ENCODE data around the gene ARHGEF26.

Gene ARHGEF26

GRCh38 chr3:154235330-154235729 is 114.1 kb downstream of the ARHGEF26 start:
- no peaks in the 10 kb centered on the region for H3K27me3 ChIP-seq (replicated peaks; ENCODE audit: control insufficient read depth, insufficient read depth, low read length)

DNA sequence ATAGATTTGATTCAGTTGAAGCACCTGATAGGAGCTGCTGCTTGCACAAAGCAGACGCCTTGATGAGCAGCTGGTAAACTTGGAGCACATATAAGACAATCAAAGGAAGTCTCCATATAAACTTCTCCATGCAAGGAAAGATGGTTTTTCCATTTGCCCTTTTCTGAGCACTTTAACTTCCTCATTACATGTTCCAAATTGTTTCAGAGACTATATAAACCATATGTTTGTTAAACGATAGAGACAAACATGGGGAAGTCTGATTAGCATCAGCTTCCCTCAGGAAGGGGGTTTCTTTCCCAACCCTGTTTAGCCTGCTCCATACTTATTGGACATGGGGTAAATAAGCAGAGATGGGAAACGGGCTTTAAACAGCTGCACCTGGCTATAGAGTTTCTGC is 115.1 kb downstream of the ARHGEF26 start:
- Histone ChIP-seq H3K4me3 (replicated peaks; ENCODE audit: low read depth, low read length) (no peak overlapping the region), H3K36me3 (ENCODE audit: control insufficient read depth, insufficient read depth, low read length) (no peaks in the 10 kb centered on the region), H3K27me3 (replicated peaks; ENCODE audit: control insufficient read depth, insufficient read depth, low read length) (no peaks in the 10 kb centered on the region)
- no peak for DNase-seq (ENCODE audit: extremely low read depth, insufficient read length)
- no peak for TF ChIP-seq CTCF (IDR thresholded peaks at IDR 0.05; ENCODE audit: insufficient read depth, low read length, poor library complexity, severe bottlenecking)

More at GRCh38 chr3:154235330-154235729, 114.1 kb downstream of the ARHGEF26 start:
- Histone ChIP-seq H3K4me3 (replicated peaks; ENCODE audit: low read depth, low read length) (no peak overlapping the region), H3K36me3 (ENCODE audit: control insufficient read depth, insufficient read depth, low read length) (no peaks in the 10 kb centered on the region)
- TF ChIP-seq CTCF (IDR thresholded peaks at IDR 0.05; ENCODE audit: insufficient read depth, low read length, poor library complexity, severe bottlenecking): no peak
- DNase-seq (ENCODE audit: extremely low read depth, insufficient read length): no peak

- no peak for TF ChIP-seq CTCF (IDR thresholded peaks at IDR 0.05; ENCODE audit: insufficient read depth, low read length, poor library complexity, severe bottlenecking)
- H3K36me3 ChIP-seq (ENCODE audit: control insufficient read depth, insufficient read depth, low read length): no peaks in the 10 kb centered on the region
- no peak for DNase-seq (ENCODE audit: extremely low read depth, insufficient read length)
These were observed 119.0 kb downstream of the ARHGEF26 start for GRCh38 chr3:154240235-154240634.

DNA sequence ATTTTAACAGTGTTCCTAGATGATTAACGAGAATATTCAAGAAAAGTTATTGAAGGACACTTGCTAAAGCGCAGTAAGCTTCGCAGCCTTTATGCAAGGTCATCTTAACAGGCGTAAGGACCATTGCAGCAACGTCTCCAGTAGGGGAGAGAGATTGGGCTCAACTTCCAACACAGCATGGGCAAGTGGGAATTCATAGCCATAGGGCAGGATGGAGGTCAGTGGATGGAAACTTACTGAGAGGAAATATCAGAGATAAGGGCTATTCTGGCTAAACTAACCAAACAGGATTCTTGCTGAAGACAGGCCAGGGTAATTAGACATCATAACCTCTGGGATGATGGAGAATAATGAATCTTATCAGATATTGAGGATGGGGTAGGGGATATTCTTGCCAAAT is 120.3 kb downstream of the ARHGEF26 start:
- no peaks in the 10 kb centered on the region for H3K27me3 ChIP-seq (replicated peaks; ENCODE audit: control insufficient read depth, insufficient read depth, low read length)
- TF ChIP-seq CTCF (IDR thresholded peaks at IDR 0.05; ENCODE audit: insufficient read depth, low read length, poor library complexity, severe bottlenecking): no peak
- H3K4me3 ChIP-seq (replicated peaks; ENCODE audit: low read depth, low read length): no peak overlapping the region
- no peaks in the 10 kb centered on the region for H3K36me3 ChIP-seq (ENCODE audit: control insufficient read depth, insufficient read depth, low read length)
- no peak for DNase-seq (ENCODE audit: extremely low read depth, insufficient read length)

More at GRCh38 chr3:154240235-154240634, 119.0 kb downstream of the ARHGEF26 start:
- H3K4me3 ChIP-seq (replicated peaks; ENCODE audit: low read depth, low read length): no peak overlapping the region
- H3K27me3 ChIP-seq (replicated peaks; ENCODE audit: control insufficient read depth, insufficient read depth, low read length): no peaks in the 10 kb centered on the region

DNA sequence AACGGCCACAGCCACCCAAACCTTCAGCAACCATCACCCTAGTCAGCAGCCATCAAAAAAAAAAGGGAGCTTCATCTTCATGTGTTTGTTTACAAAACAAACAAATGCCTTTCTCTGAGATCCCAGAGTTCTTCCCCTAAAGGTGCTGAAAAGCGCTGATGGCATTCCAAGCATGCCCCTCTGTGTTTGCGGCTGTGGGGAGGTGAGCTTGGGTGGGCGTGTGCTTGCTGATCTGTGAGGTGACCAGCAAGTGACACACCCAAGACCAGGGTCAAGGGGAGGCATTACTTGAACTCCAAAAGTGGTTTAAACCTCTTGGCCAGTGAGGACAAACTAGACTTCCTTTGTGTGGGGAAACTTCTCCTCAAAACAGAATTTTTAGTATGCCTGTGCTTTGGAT is 121.6 kb downstream of the ARHGEF26 start:
- H3K27me3 ChIP-seq (replicated peaks; ENCODE audit: control insufficient read depth, insufficient read depth, low read length): no peaks in the 10 kb centered on the region
- no peak overlapping the region for H3K4me3 ChIP-seq (replicated peaks; ENCODE audit: low read depth, low read length)
- DNase-seq (ENCODE audit: extremely low read depth, insufficient read length): no peak

More for the DNA sequence above, 121.6 kb downstream of the ARHGEF26 start:
- no peaks in the 10 kb centered on the region for H3K36me3 ChIP-seq (ENCODE audit: control insufficient read depth, insufficient read depth, low read length)
- TF ChIP-seq CTCF (IDR thresholded peaks at IDR 0.05; ENCODE audit: insufficient read depth, low read length, poor library complexity, severe bottlenecking): no peak
